Loucy (cell line): ENCODE data around the gene RBM11.

ENCODE experiments used
- CTCF ChIP-seq: fragments of 200-600 bp; sonication (generic); conservative IDR thresholded peaks from 2 replicates; pipeline ENCODE4 v1.5.1; 2014; ENCODE audit warnings: mild to moderate bottlenecking, antibody characterized with exemption, low read length
- EZH2phosphoT487 ChIP-seq: fragments of 200-600 bp; IDR thresholded peaks from 2 replicates; pipeline ENCODE4 v1.6.1; 2018; ENCODE audit warnings: antibody characterized with exemption, mild to moderate bottlenecking, moderate library complexity, borderline replicate concordance

- TF ChIP-seq CTCF (no peak), EZH2phosphoT487 (no peak)
Measured at GRCh38 chr21:14275702-14276205, 59.8 kb downstream of the RBM11 start.
